NCI-H2227 (cell line): ENCODE data around the gene GBX2.

Source experiments
- DNase-seq: peaks from one replicate; lab custom pipeline; 2025; ENCODE audit not compliant: unreplicated experiment; lab: John Stamatoyannopoulos, UW

Gene GBX2

DNA sequence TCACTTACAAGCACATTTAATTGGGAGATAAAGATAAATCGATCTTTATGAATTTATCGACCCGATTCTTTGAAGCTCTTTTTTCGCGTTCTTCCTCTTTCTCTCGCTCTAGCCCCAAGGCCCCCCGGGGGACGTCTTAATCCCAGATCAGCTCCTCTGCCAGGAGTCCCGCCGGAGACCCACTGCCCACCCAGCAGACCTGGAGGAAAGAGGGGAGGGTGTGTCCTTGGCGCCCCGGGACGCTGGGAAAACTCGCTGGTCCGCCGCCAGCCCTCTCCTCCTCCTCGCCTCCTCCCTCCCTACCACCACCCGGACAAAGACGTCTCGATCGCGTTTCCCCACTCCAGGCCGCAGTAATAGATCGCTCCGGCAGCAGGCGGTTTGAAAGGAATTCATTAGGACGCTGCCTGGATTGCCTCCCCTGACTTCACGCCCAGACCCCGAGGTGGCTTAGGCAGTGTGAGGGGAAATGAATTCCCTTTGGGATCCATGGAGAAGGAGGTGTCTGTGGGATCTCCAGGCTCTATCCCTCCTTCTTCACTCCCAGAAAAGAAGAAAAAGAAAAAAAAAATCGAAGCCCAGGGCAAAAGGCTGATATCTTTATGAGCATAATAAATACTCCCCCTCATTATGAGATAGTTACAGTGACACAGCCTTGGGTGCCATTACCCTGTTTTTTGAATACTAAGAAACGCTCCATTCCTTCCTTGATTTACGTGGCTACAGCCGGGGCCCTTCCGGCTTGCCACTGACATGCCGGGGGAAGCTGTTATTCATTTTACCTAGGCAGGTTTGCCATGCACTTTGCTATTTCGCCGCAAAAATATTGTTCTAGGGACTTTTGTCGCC is 1.8 kb upstream of the GBX2 start:
- DNase-seq, result no peak

DNA sequence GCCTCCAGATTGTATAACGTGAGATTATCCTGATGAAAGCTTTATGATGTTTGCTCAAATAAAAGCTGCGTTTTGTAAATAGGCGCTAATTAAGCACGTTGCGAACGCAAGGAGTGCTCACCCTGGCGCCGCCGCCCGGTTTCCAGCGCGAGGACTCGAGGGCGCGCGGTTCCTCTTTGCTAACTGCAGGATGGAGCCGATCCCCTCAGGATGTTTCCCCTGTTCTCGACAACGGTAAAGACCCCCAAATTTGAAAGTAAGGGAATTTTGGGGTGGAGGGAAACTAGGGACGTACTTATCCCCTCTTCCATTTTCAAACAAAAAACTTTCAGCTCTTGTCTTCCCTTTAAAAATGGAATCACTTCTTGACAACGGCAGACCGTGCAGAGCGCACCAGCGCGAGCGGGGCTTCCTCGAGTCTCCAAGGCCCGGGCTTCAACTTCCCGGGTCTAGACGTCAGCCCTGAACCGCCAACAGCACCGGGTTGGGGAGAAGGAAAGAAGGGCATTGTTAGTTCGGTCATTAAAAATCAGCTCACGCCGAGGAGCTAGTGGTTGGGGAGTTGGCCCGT is 1.1 kb upstream of the GBX2 start:
- DNase-seq, result no peak

- DNase-seq, result peak; percentile 77
Measured at GRCh38 chr2:236167297-236168109, 683 bp downstream of the GBX2 start.

GRCh38 chr2:236166796-236167296 is 1.3 kb downstream of the GBX2 start:
- no peak for DNase-seq

DNA sequence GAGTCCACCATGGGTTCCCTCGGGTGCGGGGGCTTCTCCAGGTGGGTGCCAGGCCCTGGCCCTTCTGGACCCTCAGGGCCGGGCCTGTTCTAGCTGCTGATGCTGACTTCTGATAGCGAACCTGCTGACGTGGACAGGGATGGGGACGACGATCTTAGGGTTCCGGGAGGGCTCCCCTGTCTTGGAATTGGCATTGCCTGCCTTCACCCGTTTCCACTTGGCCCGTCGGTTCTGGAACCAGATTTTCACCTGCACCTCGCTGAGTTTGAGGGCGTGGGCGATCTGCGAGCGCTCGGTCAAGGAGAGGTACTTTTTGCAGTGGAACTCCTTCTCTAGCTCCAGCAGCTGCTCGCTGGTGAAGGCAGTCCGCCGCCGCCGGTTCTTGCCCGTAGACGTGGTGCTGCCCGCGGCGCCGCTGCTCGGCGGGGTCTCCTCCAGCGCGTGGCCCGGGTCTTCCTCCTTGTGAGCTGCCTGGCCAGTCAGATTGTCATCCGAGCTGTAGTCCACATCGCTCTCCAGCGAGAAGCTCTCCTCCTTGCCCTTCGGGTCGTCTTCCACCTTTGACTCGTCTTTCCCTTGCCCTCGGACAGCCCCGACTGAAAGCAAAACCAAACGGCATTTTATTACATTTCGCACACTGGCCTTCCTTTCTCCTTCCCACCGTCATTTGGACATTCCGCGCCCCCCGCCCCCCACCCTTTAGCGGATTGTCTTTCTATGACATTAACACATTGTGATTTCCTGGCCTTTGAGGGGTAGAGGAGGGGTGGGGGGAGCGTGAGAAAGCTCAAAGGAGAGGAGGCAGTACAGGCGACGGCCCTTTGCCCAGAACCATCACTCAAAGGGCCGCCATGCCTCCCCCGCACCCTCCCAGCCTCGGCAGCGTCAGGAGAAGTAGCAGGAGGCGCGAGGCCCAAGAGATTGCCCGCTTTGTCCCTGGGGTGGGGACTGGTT is 2.1 kb downstream of the GBX2 start:
- DNase-seq, result no peak

- no peak for DNase-seq
Measured at GRCh38 chr2:236164925-236165841, 3.0 kb downstream of the GBX2 start.

- DNase-seq, result no peak
Measured at GRCh38 chr2:236164201-236164924, 3.8 kb downstream of the GBX2 start.

GRCh38 chr2:236163471-236164200 is 4.5 kb downstream of the GBX2 start:
- DNase-seq, result no peak

DNA sequence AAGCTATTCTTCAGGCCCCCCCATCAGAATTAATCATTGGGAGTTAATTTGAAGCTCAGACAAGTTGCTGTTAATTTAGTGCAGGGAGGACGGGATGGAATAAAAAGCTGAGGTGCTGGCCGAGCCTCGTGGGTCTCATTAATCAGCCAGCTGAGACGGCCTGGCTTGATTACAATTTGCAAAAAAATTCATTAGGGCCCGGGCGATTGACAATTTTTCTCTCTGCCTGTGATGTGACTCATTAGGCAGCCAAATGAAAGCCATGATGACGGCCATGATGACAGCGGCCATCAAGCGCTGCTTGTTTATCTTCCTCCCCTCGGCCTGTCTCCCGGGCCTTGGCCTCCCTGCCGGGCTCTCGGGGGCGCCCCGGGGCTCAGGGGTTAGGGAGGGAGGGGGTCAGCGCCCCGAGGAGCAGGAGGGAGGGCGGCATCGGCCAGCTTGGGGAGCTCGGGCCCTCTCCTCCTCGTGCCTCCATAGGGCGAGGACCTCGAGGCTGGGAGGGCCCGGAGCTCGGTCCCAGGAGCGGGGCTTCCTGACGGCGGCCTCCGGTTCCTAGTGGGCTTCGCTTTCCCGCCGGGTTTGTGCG is 5.2 kb downstream of the GBX2 start:
- DNase-seq, result no peak

DNA sequence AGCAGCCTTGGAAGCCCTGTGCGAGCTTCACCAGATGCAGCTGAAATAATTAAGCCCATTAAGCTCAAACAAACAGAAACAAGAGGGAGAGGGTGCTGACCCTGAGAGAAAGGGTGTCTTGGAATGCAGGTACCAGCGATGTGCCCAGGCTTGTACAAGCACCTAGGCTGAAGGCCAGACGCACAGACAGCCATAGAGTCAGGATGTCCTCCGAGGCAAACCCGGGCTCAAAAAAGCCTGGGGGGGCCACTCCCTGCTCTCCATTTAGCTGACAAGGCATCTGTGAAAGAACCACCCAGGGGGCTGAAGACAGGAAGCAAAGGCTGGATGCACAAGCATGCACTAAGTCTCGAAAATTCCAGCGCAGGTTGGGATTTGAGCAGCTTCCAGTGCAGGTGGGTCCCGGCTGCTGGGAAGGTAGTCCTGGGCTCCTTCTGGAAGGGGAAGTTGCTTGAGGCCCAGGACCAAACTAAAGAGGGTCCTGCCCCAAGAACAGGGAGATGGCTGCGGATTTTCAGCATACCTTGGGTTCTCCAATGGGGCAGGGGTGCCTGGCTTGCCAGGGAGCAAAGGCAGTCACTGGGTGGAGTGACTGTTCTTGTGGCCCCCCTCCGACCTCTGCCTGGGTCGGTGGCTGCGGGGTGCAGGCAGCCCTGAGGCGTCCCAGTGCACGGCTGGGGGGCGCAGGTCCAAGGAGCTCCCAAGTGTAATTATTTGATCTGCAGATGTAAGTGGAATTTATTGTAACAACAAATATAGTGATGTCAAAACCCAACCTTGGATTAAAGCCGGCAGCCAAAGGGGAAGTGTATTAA is 5.9 kb downstream of the GBX2 start:
- DNase-seq, result no peak

- DNase-seq, result no peak
Measured at GRCh38 chr2:236161531-236161930, 6.7 kb downstream of the GBX2 start.

DNA sequence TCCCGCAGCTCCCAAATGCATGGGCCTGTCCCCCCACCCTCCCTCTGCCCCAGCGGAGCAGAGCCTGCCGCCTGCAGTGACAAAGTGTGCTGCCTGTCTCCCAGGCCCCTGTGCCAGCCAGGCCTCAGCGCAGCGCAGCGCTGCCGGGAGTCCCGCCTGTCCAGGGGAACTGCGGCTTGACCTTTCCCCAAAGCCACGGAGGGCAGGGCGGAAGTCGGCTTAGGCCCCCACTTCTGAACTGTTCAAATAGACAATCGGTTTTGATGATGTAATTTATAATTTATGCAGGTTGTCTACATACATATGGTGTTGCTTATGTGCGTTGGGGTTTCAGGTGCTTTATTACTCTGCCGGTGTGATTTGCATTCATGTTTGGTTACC is 7.1 kb downstream of the GBX2 start:
- DNase-seq, result no peak

GRCh38 chr2:236160366-236161081 is 7.7 kb downstream of the GBX2 start:
- no peak for DNase-seq

GRCh38 chr2:236159778-236160170 is 8.4 kb downstream of the GBX2 start:
- DNase-seq, result no peak

DNA sequence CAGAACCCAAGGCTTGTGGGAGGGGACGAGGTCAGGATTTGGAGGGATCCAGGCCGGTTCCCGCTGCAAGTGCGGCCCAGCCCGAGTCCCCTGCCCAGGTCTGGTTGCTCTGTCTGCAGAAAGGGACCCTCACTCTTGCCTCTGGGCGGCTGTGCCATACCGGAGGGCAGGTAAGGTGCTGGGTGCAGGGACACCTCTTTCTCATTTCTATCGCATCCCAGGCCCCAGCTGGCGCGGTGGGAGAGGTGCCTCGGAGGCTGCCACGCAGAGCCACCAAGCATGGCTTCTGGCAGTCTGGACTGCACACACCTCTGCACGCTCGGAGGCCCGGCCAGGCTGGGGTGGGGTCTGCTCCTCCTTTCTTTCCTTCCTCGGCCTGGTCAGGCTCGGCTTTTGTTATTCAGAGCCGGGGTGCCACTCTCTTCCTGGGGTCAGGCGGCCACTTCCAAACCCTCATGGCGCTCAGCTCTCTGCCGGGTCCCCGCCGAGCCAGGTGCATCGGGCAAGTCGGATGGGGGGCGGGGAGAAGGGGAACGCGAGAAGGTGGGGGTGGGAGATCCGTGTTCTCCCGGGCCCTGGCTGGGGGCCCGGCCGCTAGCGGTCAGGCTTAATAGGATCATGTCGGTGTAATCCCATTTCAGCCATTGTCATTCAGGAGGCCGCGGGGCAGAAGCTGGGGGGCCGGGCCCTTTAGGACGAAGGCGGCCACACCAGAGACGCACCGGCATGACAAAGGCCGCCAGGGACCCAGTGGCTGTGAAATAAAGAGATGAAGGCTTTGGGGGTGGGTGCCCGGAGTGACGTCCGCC is 9.0 kb downstream of the GBX2 start:
- DNase-seq, result no peak
